ENCODE measurements around the gene CNPY1. TPM values are rescaled to one million over a fixed set of nuclear protein-coding genes. Genes with fewer than 3 reads are reported as not detected.

The CNPY1 gene
- total RNA-seq, 1 experiment from 2014 or later = not detected

DNA sequence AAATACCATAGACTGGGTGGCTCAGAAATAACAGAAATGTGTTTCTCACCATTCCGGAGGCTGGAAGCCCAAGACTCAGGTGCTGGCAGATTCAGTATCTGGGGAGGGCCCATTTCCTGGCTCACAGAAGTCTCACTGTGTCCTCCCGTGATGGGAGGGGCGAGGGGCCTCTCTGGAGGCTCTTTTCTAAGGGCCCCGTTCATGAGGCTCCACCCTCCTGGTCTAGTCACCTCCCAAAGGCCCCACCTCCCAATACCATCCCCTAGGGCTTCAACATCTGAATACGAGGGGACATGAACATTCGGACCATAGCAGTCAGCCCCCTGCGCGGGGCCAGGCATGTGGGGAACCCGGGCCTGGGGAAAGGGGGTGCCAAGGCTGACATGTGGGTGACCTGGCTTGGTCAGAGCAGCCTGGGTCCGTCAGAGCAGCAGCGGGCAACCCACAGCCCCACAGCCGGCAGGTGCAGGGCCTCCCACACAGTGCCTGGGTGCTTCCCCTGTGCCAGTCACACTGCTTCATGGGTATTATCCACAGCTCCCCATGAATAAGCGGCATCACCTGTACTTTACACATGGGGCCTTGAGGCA is 13.3 kb upstream of the CNPY1 start:
- no peak for DNase-seq (ENCODE audit: low read depth)

DNA sequence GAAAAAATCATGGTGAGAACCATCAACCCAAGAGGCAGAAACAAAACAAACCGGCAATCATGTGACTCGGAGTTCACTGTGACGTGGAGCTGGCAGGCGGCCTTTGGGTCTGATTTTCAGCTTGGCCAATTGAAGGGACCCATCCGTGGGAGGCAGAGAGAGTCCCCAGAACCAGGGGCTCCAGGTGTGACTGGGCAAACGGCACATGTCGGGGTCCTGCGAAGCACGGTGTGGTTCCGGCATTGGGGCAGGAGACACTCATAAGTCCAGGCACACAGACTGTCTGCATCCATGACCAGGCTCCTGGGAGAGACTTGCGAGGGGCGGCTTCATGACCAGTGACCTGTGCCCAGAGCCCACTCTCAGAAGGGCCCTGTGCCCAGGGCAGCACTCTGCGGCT is 12.6 kb upstream of the CNPY1 start:
- DNase-seq (ENCODE audit: low read depth) = no peak

DNA sequence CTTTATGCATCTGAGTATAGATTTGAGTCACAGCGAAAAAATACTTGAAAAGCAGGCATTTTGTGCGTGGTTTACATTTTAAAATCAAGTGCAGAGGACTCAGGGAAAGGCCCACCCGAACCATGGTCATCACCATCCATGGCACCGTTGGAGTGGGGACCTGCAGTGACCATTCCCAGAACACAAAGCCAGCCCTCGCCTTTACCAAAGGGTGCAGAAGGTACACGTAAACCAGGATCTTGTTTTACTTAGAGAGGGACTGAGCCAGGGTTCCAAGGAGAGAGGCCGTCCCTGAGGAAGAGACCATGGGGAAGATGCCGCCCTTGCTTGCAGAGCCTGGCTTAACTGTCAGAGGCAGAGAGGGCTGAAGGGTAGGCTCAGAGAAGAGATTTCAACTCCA is 12.0 kb upstream of the CNPY1 start:
- DNase-seq (ENCODE audit: low read depth) = no peak

- DNase-seq (ENCODE audit: low read depth) = no peak
Observed at GRCh38 chr7:155557778-155558177, 11.4 kb upstream of the CNPY1 start.

- DNase-seq (ENCODE audit: low read depth) = no peak
Observed at GRCh38 chr7:155556763-155557162, 10.4 kb upstream of the CNPY1 start.

DNA sequence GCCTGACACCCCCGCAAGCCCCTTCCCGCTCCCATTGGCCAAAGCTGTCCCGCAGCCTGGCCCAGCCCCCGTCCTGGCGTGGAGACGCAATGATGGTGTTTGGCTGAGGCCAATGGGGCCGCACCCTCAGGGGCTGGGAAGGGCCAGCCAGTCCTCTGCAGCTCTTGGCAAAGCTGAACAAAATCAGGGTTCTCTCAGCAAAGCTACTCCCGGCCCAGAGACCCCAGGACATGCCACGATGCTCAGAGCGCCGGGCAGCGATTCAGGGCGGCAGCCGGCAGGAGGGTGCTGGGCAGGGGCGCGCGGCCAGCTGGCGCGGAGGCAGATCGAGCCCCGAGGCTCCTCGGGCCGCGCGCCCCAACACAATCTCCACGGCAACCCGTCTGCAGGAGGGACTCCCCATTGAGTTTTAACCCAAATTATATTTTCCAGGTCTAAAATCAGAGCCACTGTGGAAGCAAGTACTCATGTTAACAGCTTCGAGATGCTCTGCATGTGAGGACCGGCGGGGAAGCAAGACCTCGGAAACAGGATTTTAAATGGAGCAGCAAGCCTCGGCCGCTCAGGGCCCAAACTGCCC is 8.8 kb upstream of the CNPY1 start:
- no peak for DNase-seq (ENCODE audit: low read depth)

DNA sequence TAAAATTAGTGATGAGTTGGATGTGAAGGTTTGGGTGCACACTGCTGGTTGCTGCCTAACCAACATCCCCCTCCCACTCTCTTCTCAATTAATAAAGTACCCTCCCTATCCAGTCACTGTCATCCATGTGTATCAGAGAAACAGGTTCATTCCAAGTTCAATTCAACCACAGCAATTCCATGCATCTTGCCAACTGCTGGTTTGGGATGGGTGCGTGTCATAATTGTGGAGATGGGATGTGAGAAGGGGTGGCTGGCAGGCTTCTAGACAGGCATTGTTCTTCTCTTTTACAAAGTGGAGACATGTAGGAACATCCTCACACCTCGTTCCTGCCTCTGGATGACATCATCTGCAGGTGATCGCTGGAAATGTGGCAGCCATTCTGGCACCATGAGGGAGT is 7.5 kb upstream of the CNPY1 start:
- no peak for DNase-seq (ENCODE audit: low read depth)

- no peak for DNase-seq (ENCODE audit: low read depth)
Observed at GRCh38 chr7:155551785-155552611, 5.6 kb upstream of the CNPY1 start.

DNA sequence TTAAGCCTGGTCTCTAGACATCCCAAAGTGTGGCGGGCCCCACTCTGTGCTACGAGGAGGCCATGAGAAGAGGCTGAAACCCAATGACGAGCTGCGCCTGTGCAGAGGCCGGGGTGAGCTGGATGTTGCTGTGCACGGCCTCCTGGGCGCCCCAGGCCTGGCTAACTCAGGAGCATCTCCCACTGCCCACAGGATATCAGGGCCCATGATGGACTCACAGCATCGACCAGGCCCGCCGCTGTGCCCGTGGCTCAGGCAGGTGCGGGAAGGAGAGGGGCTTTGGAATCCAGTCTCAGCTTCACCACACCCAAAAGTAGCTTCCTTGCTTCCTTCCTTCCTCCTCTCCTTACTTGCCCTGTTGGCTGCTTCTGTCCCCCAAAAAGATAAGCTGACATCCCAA is 4.6 kb upstream of the CNPY1 start:
- no peak for DNase-seq (ENCODE audit: low read depth)

DNA sequence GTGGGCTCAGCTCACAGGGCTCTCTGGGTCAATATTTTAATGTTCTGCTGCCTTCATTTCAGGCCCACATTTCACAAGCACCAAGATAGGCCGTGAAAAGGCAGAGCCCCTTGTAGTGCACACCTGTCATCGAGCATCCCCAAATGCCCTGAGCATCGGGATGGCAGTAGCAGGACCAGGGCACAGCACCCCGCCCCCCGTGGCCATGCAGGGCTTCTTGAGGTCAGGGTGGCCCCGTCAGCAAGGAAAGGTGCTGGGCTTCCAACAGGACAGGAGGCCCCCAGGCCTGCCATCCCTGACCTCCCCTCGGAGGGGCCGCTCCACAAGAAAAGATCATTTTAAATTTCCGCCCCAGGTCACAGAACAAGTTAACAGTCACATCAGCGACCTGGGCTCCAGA is 2.9 kb upstream of the CNPY1 start:
- DNase-seq (ENCODE audit: low read depth) = no peak

GRCh38 chr7:155547161-155547791 is 917 bp upstream of the CNPY1 start:
- DNase-seq (ENCODE audit: low read depth) = no peak

- DNase-seq (ENCODE audit: low read depth) = no peak
Observed at GRCh38 chr7:155545348-155545747, 1.0 kb downstream of the CNPY1 start.

- DNase-seq (ENCODE audit: low read depth) = no peak
Observed at GRCh38 chr7:155544485-155544884, 1.9 kb downstream of the CNPY1 start.

DNA sequence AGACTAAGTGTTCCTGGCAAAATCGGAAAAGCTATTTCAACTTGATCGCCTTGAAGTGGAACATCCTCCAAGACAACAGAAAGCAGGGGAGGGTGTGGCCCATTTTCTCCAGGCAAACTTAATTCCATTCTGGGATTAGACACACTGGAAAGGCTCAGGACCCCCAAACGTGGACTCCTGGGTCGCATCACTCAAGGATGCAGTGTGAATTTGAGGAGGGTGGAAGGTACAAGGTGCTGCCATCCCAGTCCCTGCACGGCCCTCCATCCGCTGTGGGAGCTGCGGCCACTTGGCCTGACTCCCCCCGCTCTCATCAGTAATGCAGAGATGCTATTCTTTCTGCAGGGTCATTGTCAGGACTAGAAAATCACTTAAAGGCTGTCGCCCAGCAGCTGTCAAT is 2.4 kb downstream of the CNPY1 start:
- no peak for DNase-seq (ENCODE audit: low read depth)

DNA sequence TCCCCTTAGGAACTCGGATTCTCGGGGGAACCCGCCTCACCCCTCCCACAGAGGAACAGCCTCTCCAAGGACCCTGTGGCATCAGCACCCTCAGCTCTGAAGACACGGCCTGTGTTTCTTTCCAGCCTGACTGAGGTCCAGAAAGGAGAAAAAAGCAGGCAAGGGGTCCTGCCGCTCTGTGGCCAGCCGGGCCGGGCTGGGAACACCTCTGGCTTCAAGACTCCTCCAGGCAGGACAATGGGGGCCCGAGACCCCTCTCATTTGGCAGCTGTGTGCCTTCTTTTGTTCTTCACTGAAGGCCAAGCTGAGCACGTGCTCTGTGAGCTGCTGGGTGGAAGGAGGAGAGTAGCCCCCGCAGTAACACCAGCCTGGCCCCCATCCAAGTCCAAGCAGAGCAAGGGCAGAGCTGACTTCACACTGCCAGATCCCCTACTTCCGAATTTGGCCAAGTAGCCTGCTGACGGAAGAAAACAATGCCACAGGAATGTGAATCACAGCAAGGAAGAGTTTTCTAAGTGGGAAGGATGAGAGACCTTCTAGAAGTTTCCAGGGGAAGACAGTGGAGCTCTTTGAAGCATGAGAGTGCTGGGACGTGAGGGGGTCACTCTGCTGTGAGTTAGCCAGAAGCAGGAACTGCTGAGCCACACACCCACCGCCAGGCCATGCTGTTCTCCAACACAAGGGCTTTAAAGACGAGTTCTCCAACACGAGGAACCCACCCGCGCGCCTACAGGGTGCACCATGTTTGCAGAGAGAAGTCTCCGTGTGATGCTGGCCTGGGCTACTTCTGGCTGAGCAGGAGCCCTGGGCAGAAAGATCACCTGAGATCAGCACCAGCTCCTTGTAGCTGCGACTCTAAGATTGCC is 3.1 kb downstream of the CNPY1 start:
- DNase-seq (ENCODE audit: low read depth) = no peak

GRCh38 chr7:155541986-155542675 is 4.2 kb downstream of the CNPY1 start:
- no peak for DNase-seq (ENCODE audit: low read depth)

DNA sequence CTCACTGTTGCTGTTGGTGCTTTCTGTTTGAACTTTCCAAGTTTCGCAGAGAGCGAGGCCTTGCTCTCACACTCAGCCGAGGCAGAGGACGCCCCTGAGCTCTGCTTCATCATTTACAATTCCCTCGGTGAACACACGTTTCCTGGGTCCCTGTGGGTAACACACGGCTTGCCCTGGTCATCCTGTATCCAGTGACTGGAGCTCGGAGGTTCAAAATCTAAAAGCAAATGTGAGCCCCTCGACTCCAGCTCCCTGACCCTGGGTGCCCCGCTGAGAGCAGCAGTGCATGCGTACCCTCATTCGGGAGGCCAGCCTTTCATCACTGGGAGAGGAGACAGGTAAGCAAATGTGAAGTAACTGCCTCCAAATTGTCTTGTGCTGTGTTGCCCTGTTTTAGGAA is 5.8 kb downstream of the CNPY1 start:
- no peak for DNase-seq (ENCODE audit: low read depth)

- no peak for DNase-seq (ENCODE audit: low read depth)
Observed at GRCh38 chr7:155538293-155538692, 8.1 kb downstream of the CNPY1 start.

DNA sequence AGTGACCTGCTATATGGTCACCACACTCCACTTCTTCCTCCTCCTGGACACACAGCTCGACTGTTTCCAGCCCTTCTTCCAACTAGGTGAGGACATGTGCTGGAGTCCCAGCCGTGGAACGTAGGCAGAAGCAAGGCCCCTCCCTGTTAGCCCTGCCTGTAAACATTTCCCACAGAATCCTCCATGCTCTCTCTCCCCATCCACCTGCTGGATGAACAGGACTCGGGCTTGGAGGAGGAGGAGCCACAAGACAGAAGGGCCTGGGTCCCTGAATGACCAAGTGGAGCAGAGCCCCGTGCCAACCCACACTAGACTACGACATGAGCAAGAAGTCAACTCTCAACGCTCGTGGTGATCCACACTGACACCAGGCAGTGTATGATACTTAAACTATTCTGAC is 9.9 kb downstream of the CNPY1 start:
- no peak for DNase-seq (ENCODE audit: low read depth)

- DNase-seq (ENCODE audit: low read depth) = no peak
Observed at GRCh38 chr7:155534691-155535090, 11.7 kb downstream of the CNPY1 start.

Data from LHCN-M2 (cell line).